ENCODE data around the gene RPA1. TPM values are rescaled to one million over a fixed set of nuclear protein-coding genes. Genes with fewer than 3 reads are reported as not detected.
A peak's percentile ranks its signal among the peaks of the same experiment; 100 is the strongest.
"Not testable (repeated sequence)": the region's sequence is repeated elsewhere in the genome, so short reads cannot be mapped to it uniquely, and the experiment has no call there.

The RPA1 gene
- total and polyA plus RNA-seq, 2 experiments from 2014 or later = 50.0 to 78.9 TPM

DNA sequence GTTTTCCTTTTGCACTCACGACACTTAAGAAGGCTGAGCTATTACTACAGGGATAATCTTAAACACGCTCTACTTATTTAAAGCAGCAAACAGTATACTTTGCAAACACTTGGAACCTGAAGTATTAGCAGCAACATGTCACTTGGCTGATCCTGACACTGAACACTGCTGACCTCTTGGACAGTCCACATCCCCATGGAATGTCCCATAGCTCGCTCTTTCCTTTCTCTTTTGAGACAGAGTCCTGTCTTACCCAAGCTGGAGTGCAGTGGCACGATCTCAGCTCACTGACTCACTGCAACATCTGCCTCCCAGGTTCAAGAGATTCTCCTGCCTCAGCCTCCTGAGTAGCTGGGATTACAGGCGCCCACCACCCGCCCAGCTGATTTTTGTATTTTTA is 26.5 kb upstream of the RPA1 start:
- TF ChIP-seq, protein P1, sequence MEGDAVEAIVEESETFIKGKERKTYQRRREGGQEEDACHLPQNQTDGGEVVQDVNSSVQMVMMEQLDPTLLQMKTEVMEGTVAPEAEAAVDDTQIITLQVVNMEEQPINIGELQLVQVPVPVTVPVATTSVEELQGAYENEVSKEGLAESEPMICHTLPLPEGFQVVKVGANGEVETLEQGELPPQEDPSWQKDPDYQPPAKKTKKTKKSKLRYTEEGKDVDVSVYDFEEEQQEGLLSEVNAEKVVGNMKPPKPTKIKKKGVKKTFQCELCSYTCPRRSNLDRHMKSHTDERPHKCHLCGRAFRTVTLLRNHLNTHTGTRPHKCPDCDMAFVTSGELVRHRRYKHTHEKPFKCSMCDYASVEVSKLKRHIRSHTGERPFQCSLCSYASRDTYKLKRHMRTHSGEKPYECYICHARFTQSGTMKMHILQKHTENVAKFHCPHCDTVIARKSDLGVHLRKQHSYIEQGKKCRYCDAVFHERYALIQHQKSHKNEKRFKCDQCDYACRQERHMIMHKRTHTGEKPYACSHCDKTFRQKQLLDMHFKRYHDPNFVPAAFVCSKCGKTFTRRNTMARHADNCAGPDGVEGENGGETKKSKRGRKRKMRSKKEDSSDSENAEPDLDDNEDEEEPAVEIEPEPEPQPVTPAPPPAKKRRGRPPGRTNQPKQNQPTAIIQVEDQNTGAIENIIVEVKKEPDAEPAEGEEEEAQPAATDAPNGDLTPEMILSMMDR (IDR thresholded peaks at IDR 0.05; ENCODE audit: low read depth, low read length) = no peak
- Histone ChIP-seq H3K9me3 (ENCODE audit: low read depth) (no peaks in the 10 kb centered on the region), H3K36me3 (peaks cover 17% of the 10 kb centered on the region), H3K27me3 (no peaks in the 10 kb centered on the region), H3K27ac (no peak overlapping the region), H3K4me1 (ENCODE audit: low read depth) (no peaks in the 10 kb centered on the region), H3K4me3 (no peak overlapping the region)
- DNase-seq (ENCODE audit: low read depth in 1 of 2, low spot score in 1 of 2) = no peak

- H3K4me3 ChIP-seq = no peak overlapping the region
- TF ChIP-seq, protein P1 (IDR thresholded peaks at IDR 0.05; ENCODE audit: low read depth, low read length) = no peak
- H3K36me3 ChIP-seq = peaks cover 20% of the 10 kb centered on the region
- no peak for DNase-seq (ENCODE audit: low read depth in 1 of 2, low spot score in 1 of 2)
- H3K4me1 ChIP-seq (ENCODE audit: low read depth) = no peaks in the 10 kb centered on the region
- no peaks in the 10 kb centered on the region for H3K9me3 ChIP-seq (ENCODE audit: low read depth)
- no peaks in the 10 kb centered on the region for H3K27me3 ChIP-seq
- no peak overlapping the region for H3K27ac ChIP-seq
These were observed 21.9 kb upstream of the RPA1 start for GRCh38 chr17:1807890-1808289.

GRCh38 chr17:1808644-1809043 is 21.2 kb upstream of the RPA1 start:
- TF ChIP-seq, protein P1 (IDR thresholded peaks at IDR 0.05; ENCODE audit: low read depth, low read length) = no peak
- H3K36me3 ChIP-seq = peaks cover 25% of the 10 kb centered on the region
- no peaks in the 10 kb centered on the region for H3K9me3 ChIP-seq (ENCODE audit: low read depth)
- no peak for DNase-seq (ENCODE audit: low read depth in 1 of 2, low spot score in 1 of 2)
- no peak overlapping the region for H3K4me3 ChIP-seq
- no peaks in the 10 kb centered on the region for H3K27me3 ChIP-seq
- H3K27ac ChIP-seq = no peak overlapping the region
- no peaks in the 10 kb centered on the region for H3K4me1 ChIP-seq (ENCODE audit: low read depth)

DNA sequence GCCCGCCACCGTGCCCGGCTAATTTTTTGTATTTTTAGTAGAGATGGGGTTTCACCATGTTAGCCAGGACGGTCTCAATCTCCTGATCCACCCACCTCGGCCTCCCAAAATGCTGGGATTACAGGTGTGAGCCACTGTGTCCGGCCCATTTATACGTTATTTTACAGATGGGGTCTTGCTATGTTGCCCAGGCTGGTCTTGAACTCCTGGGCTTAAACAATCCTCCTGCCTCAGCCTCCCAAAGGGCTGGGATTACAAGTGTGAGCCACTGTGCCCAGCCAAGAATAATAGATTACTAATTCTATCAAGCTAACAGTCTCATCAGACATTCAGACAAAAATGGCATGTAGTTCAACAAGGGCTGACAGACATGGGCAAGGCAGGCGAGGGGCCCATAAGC is 20.0 kb upstream of the RPA1 start:
- not testable (repeated sequence) for H3K4me3 ChIP-seq; H3K27ac ChIP-seq; H3K9me3 ChIP-seq (ENCODE audit: low read depth); DNase-seq (ENCODE audit: low read depth in 1 of 2, low spot score in 1 of 2); H3K27me3 ChIP-seq; H3K4me1 ChIP-seq (ENCODE audit: low read depth)
- peaks cover 16% of the 10 kb centered on the region for H3K36me3 ChIP-seq

DNA sequence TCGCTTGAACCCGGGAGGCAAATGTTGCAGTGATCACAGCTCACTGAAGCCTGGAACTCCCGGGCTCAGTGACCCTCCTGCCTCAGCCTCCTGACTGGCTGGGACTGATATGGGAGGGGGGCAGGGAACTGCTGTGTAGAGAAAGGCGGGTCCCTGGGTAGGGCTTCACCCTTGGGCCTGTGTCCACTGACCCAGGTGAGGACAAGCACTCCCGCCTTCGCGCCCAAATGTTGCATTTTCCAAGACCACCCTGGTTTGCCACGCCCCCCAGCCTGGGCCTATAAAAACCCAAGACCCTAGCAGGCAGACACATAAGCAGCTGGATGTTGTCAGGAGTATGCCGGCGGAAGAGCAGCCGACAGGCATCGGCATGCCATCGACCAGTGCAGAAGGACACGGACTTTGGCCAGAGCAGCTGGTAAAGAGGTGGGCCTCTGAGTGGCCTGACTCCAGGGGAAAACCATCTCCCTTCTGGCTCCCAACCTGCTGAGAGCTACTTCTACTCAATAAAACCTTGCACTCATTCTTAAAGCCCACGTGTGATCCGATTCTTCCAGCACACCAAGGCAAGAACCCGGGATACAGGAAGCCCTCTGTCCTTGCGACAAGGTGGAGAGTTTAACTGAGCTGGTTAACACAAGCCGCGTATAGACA is 19.2 kb upstream of the RPA1 start:
- peaks cover 16% of the 10 kb centered on the region for H3K36me3 ChIP-seq
- DNase-seq (ENCODE audit: low read depth in 1 of 2, low spot score in 1 of 2) = no peak
- H3K27me3 ChIP-seq = no peaks in the 10 kb centered on the region
- H3K9me3 ChIP-seq (ENCODE audit: low read depth) = no peaks in the 10 kb centered on the region
- no peak overlapping the region for H3K27ac ChIP-seq
- H3K4me3 ChIP-seq = no peak overlapping the region
- TF ChIP-seq, protein P1 (IDR thresholded peaks at IDR 0.05; ENCODE audit: low read depth, low read length) = no peak
- no peaks in the 10 kb centered on the region for H3K4me1 ChIP-seq (ENCODE audit: low read depth)

GRCh38 chr17:1813088-1813487 is 16.7 kb upstream of the RPA1 start:
- peaks cover 16% of the 10 kb centered on the region for H3K36me3 ChIP-seq
- no peak overlapping the region for H3K27ac ChIP-seq
- H3K27me3 ChIP-seq = no peaks in the 10 kb centered on the region
- H3K4me3 ChIP-seq = no peak overlapping the region
- no peaks in the 10 kb centered on the region for H3K9me3 ChIP-seq (ENCODE audit: low read depth)
- TF ChIP-seq, protein P1 (IDR thresholded peaks at IDR 0.05; ENCODE audit: low read depth, low read length) = no peak
- H3K4me1 ChIP-seq (ENCODE audit: low read depth) = no peaks in the 10 kb centered on the region
- DNase-seq (ENCODE audit: low read depth in 1 of 2, low spot score in 1 of 2) = peak in 1 of 2 donors; percentile 84
